AG04450 (cell line): Measurements from ENCODE around the gene PRKAA1. TPM values are rescaled to one million over a fixed set of nuclear protein-coding genes. Genes with fewer than 3 reads are reported as not detected.

Source experiments
- CTCF ChIA-PET: fragments of 300-600, 350-600 bp; formaldehyde crosslinking; extraction: SDS; loops from one replicate; lab custom pipeline; 2022; ENCODE audit warnings: antibody characterized with exemption, inconsistent platforms; lab: Charles Lee
- POLR2A ChIA-PET: fragments of 350-600 bp; formaldehyde crosslinking; extraction: SDS; loops from one replicate; lab custom pipeline; 2021; ENCODE audit warnings: antibody characterized with exemption, inconsistent platforms; lab: Yijun Ruan, JAX
- DNase-seq: peaks from one replicate; pipeline ENCODE4 v3.0.0-alpha.2; 2011; ENCODE audit warnings: low read depth, low spot score
- H3K27ac ChIP-seq: one replicate; pipeline ENCODE4 v1.5.1; 2012; ENCODE audit warnings: low read depth, low read length, control low read depth
- H3K27me3 ChIP-seq: one replicate; pipeline ENCODE4 v1.6.0; 2012; ENCODE audit warnings: low read length; ENCODE audit not compliant: control insufficient read depth, insufficient read depth
- H3K4me3 ChIP-seq: 2 replicates; pipeline ENCODE4 v1.5.1; 2011; ENCODE audit warnings: mild to moderate bottlenecking, low read depth, low read length, control low read depth
- H3K9me3 ChIP-seq: 2 replicates; pipeline ENCODE4 v1.5.1; 2012; ENCODE audit warnings: low read length; ENCODE audit not compliant: control insufficient read depth, insufficient read depth
- CTCF ChIP-seq: IDR thresholded peaks from 2 replicates; pipeline ENCODE4 v1.5.1; 2011; ENCODE audit warnings: low read depth, low read length, control low read depth, inconsistent platforms
- polyA plus RNA-seq: library from polyadenylated mRNA; depleted of rRNA; stranded (reverse); fragments of >200 nt; gene quantifications from 2 replicates; pipeline ENCODE4 v1.2.3, GENCODE V29; 2011

Gene PRKAA1
- polyA plus RNA-seq, 1 experiment = 107 TPM

GRCh38 chr5:40778133-40778532 lies 20.0 kb downstream of the PRKAA1 start:
- H3K27ac ChIP-seq = no peak overlapping the region
- POLR2A ChIA-PET = no interaction called here
- CTCF ChIA-PET = interaction anchor here (0.6 to 1.2 kb wide), 2 partner anchors 9 to 20 kb away, joined by 3 to 6 read pairs; partner anchors contain the start of gene PRKAA1
- no peak for TF ChIP-seq CTCF
- no peak overlapping the region for H3K4me3 ChIP-seq
- H3K9me3 ChIP-seq = no peaks in the 10 kb centered on the region
- no peaks in the 10 kb centered on the region for H3K27me3 ChIP-seq
- no peak for DNase-seq

- Histone ChIP-seq H3K9me3 (no peaks in the 10 kb centered on the region), H3K27me3 (no peaks in the 10 kb centered on the region), H3K27ac (no peak overlapping the region), H3K4me3 (no peak overlapping the region)
- ChIA-PET POLR2A (interaction anchor here (0.5 kb wide), 1 partner anchor 25 kb away, joined by 3 read pairs; no protein-coding TSS in a partner anchor), CTCF (interaction anchor here (1.8 kb wide), 1 partner anchor 102 kb away, joined by 3 read pairs; no protein-coding TSS in a partner anchor)
- DNase-seq = no peak
- TF ChIP-seq CTCF = no peak
These were observed 21.6 kb downstream of the PRKAA1 start for GRCh38 chr5:40776658-40776977.

- TF ChIP-seq CTCF = no peak
- no peak overlapping the region for H3K27ac ChIP-seq
- H3K4me3 ChIP-seq = no peak overlapping the region
- H3K27me3 ChIP-seq = no peaks in the 10 kb centered on the region
- H3K9me3 ChIP-seq = no peaks in the 10 kb centered on the region
- DNase-seq = no peak
- ChIA-PET CTCF (interaction anchor here (1.2 to 1.8 kb wide), 3 partner anchors 14 to 103 kb away, joined by 3 to 6 read pairs (median 3); partner anchors contain the start of gene PRKAA1), POLR2A (no interaction called here)
These were observed 22.1 kb downstream of the PRKAA1 start for GRCh38 chr5:40775846-40776657.

- Histone ChIP-seq H3K27me3 (no peaks in the 10 kb centered on the region), H3K27ac (no peak overlapping the region), H3K9me3 (no peaks in the 10 kb centered on the region), H3K4me3 (no peak overlapping the region)
- CTCF ChIA-PET = interaction anchor here (0.7 to 1.8 kb wide), 4 partner anchors 15 to 103 kb away, joined by 3 to 6 read pairs (median 3); partner anchors contain the start of gene PRKAA1
- no peak for DNase-seq
- no peak for TF ChIP-seq CTCF
- POLR2A ChIA-PET = no interaction called here
These were observed 22.9 kb downstream of the PRKAA1 start for GRCh38 chr5:40775085-40775845.

- no peak; the same call in 1 of the 2 replicates for TF ChIP-seq CTCF
- H3K9me3 ChIP-seq = no peaks in the 10 kb centered on the region
- H3K27me3 ChIP-seq = no peaks in the 10 kb centered on the region
- H3K4me3 ChIP-seq = no peak overlapping the region
- no peak overlapping the region for H3K27ac ChIP-seq
- ChIA-PET CTCF (interaction anchor here (0.7 to 1.8 kb wide), 4 partner anchors 16 to 104 kb away, joined by 3 to 6 read pairs (median 3); partner anchors contain the start of gene PRKAA1), POLR2A (no interaction called here)
- DNase-seq = no peak
These were observed 23.6 kb downstream of the PRKAA1 start for GRCh38 chr5:40774623-40775022.
